ENCODE results near the gene RCC1. TPM values are rescaled to one million over a fixed set of nuclear protein-coding genes. Genes with fewer than 3 reads are reported as not detected.

Gene RCC1
- total and polyA plus RNA-seq, 2 donors (not counting 3 experiments of a cell fraction or from before 2014, with no cell fraction given): 37.1 to 77.7 TPM

- Histone ChIP-seq H4K20me1 (replicated peaks; ENCODE audit: control insufficient read depth, extremely low read depth, insufficient read depth, low read length) (no peaks in the 10 kb centered on the region), H3K4me1 (ENCODE audit: control insufficient read depth, extremely low read depth, insufficient read depth, low read length) (no peaks in the 10 kb centered on the region), H3K79me2 (ENCODE audit: control insufficient read depth, insufficient read depth, low read length) (no peaks in the 10 kb centered on the region), H3K36me3 (ENCODE audit: control insufficient read depth in 2 of 2, extremely low read depth in 1 of 2, insufficient read depth in 2 of 2, low read length in 2 of 2) (peaks cover 15 to 30% of the 10 kb centered on the region in 2 experiments), H3K27me3 (ENCODE audit: control insufficient read depth in 2 of 2, insufficient read depth in 2 of 2, low read length in 2 of 2) (no peaks in the 10 kb centered on the region), H3K4me2 (ENCODE audit: insufficient read depth, low read length) (no peak overlapping the region), H3K27ac (ENCODE audit: insufficient read depth, low read depth, low read length) (no peak overlapping the region), H3K9ac (replicated peaks; ENCODE audit: extremely low read depth, insufficient read depth, low read length) (no peak overlapping the region), H3K4me3 (replicated peaks in 1 of 3; ENCODE audit: insufficient read depth in 1 of 3, low read depth in 1 of 3, low read length in 3 of 3) (no peak overlapping the region), H3K9me1 (replicated peaks; ENCODE audit: control insufficient read depth, extremely low read depth, insufficient read depth, low read length) (no peaks in the 10 kb centered on the region), H3K9me3 (replicated peaks; ENCODE audit: control insufficient read depth, insufficient read depth, low read length) (no peaks in the 10 kb centered on the region), H2AFZ (ENCODE audit: low read depth, low read length) (no peak overlapping the region)
- no TSS peak for BruUV-seq (replicated peaks)
- DNase-seq (ENCODE audit: low read depth, low spot score) (no peak), FAIRE-seq (no peak)
- CTCF ChIA-PET: interaction anchor here (1.2 kb wide), 1 partner anchor 24 kb away, joined by 3 read pairs; no protein-coding TSS in a partner anchor
- dilution Hi-C loops (cut with MboI; ENCODE audit: extremely low pct_ligation_motif_present, low sequenced_read_pairs): no loop called here
- POLR2A ChIA-PET: interaction anchor here (0.5 to 1.0 kb wide), 3 partner anchors 10 to 816 kb away, joined by 3 to 6 read pairs (median 3); partner anchors contain the start of gene RNU11
- intact Hi-C loops (cut with micrococcal nuclease): no loop called here
- no peak for TF ChIP-seq CTCF (IDR thresholded peaks at IDR 0.05; ENCODE audit: extremely low read depth in 1 of 2, insufficient read depth in 1 of 2, low read depth in 1 of 2, low read length in 2 of 2)
- TF ChIP-seq GATA2 (IDR thresholded peaks at IDR 0.05; ENCODE audit: insufficient read depth, insufficient read length, low read depth, low read length): no peak
- TF ChIP-seq EZH2 (IDR thresholded peaks at IDR 0.05; ENCODE audit: borderline replicate concordance, low read depth, low read length, severe bottlenecking): no peak
- no peak for TF ChIP-seq JUN (IDR thresholded peaks at IDR 0.05; ENCODE audit: borderline replicate concordance, insufficient read depth, insufficient read length, low read depth)
- no peak for TF ChIP-seq MAX (IDR thresholded peaks at IDR 0.05; ENCODE audit: insufficient read depth, insufficient read length)
- no peak for TF ChIP-seq POLR2AphosphoS5 (IDR thresholded peaks at IDR 0.05; ENCODE audit: insufficient read depth, low read depth, low read length)
- no peak for TF ChIP-seq MYC (IDR thresholded peaks at IDR 0.05; ENCODE audit: low read depth, low read length)
- TF ChIP-seq POLR2A (IDR thresholded peaks at IDR 0.05; ENCODE audit: low read depth, low read length): no peak
- no peak for TF ChIP-seq FOS (IDR thresholded peaks at IDR 0.05; ENCODE audit: borderline replicate concordance, insufficient read depth, low read length)
These were observed 58.5 kb downstream of the RCC1 start for GRCh38 chr1:28564310-28564709.

All from endothelial cell of umbilical vein (primary cell).